D341Med (cell line): ENCODE data around the gene ALPK3.

ENCODE experiments used
- DNase-seq: peaks from one replicate; pipeline ENCODE4 v3.0.0; 2012; ENCODE audit warnings: low spot score

ALPK3 gene

DNA sequence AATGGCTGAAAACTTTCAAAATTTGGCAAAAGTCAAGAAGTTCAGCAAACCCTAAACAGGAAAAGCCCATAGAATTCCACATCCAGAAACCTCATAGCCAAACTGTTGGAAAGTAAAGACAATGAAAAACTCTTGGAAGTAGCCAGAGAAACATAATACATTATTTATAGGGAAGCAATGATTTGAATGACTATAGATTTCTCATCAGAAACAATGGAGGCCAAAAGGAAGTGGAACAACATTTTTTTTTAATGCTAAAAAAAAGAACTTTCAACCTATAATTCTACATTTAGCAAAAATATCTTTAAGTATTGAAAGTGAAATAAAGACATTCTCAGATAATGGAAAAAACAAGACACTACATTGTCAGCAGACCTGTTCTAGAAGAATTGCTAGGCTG lies 30.2 kb downstream of the ALPK3 start:
- no peak for DNase-seq

GRCh38 chr15:84852212-84852611 lies 35.1 kb downstream of the ALPK3 start:
- no peak for DNase-seq

GRCh38 chr15:84855136-84855535 lies 38.0 kb downstream of the ALPK3 start:
- no peak for DNase-seq

GRCh38 chr15:84855765-84856164 lies 38.6 kb downstream of the ALPK3 start:
- DNase-seq = no peak

DNA sequence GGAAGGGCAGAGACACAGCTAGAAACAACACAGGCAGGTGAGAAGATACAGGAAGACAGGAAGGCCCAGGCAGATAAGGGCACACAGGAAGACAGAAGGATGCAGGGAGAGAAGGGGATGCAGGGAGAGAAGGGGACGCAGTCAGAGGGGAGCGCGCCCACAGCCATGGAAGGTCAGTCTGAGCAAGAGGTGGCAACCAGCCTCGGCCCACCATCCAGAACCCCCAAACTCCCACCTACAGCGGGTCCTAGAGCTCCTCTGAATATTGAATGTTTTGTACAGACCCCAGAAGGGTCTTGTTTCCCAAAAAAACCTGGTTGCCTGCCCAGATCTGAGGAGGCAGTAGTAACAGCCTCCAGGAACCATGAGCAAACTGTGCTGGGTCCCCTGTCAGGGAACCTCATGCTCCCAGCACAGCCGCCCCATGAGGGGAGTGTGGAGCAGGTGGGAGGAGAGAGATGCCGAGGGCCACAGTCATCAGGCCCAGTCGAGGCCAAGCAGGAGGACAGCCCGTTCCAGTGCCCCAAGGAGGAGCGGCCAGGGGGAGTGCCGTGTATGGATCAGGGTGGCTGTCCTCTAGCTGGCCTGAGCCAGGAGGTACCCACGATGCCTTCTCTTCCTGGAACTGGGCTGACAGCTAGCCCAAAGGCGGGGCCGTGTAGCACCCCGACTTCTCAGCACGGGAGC lies 39.7 kb downstream of the ALPK3 start:
- DNase-seq = no peak

DNA sequence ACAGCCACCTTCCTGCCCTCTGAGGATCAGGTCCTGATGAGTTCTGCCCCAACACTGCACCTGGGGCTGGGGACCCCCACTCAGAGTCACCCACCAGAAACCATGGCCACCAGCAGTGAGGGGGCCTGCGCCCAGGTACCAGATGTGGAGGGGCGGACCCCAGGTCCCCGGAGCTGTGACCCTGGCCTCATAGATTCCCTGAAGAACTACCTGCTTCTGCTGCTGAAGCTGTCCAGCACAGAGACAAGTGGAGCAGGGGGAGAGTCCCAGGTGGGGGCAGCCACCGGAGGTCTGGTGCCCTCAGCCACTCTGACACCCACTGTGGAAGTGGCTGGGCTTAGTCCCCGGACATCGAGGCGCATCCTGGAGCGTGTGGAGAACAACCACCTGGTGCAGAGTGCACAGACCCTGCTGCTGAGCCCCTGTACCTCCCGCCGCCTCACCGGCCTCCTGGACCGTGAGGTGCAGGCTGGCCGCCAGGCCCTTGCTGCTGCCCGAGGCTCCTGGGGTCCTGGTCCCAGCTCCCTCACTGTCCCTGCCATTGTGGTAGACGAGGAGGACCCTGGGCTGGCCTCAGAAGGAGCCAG lies 40.4 kb downstream of the ALPK3 start:
- no peak for DNase-seq

DNA sequence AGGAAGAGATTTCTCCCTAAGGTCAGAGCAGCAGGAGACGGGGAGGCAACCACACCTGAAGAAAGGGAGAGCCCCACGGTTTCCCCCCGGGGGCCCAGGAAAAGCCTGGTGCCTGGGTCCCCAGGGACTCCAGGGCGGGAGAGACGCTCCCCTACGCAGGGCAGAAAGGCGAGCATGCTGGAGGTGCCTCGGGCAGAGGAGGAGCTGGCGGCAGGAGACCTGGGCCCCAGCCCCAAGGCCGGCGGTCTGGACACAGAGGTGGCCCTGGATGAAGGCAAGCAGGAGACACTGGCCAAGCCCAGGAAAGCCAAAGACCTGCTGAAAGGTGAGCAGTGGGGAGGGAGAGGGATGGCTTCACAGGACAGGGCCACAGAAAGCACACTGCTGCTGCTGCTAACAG lies 41.1 kb downstream of the ALPK3 start:
- DNase-seq = no peak

- DNase-seq = no peak
These were observed 42.0 kb downstream of the ALPK3 start for GRCh38 chr15:84859144-84859543.

DNA sequence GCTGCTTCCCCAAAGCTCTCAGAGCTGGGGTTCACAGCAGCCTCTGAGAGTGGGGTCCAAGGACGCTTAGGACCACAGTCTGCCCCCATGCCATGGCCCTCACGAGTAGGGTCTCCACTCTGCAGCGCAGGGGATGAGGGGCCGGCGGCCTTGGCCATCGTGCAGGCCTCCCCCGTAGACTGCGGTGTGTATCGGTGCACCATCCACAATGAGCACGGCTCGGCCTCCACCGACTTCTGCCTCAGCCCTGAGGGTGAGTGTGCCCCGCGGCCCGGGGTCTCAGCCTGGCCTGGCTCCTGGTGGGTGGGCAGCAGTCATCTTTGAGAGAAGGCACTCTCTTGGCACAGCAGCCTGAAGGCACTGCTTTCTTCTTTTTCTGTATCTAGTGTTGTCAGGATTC lies 42.5 kb downstream of the ALPK3 start:
- DNase-seq = no peak

GRCh38 chr15:84861781-84862180 lies 44.6 kb downstream of the ALPK3 start:
- no peak for DNase-seq

- no peak for DNase-seq
These were observed 45.2 kb downstream of the ALPK3 start for GRCh38 chr15:84862214-84862975.

DNA sequence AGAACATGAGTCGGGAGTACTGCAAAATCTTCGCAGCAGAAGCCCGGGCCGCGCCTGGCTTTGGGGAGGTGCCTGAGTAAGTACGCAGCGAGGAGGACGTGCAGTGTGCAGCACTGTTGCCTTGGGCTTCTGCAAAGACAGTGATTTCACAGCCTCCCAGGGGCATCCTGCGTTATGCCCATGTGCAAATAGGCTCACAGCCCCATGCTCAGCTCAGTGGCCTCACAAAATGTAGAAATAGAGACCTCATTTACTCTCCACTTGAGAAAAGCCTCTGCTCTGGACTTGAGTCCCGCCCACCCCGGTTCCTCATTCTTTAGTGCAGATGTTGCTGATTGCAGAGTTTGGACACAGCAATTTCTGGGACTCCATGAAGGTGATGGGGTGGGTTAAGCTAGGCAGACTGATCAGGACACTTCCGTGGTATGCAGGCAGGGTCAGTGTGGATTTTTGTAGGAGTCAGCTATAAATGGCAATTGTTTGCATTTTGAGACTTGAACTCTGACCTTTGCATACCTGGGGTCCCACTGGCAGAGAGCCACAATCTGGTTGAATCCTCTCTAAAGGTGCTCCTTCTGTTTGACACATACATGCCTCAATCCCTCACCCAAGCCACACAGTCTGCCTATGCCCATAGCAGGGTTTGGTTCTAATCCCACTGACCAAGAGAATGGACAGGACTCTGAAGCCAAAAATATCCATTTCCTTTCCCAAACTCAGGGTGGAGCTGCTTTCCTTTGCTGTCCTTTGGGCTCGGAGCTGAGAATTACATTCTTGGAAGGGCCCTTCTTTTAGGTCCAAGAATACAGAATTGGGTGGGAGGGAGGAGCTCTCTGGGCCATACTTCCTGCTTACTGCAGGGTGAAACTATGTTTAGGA lies 46.6 kb downstream of the ALPK3 start:
- no peak for DNase-seq

DNA sequence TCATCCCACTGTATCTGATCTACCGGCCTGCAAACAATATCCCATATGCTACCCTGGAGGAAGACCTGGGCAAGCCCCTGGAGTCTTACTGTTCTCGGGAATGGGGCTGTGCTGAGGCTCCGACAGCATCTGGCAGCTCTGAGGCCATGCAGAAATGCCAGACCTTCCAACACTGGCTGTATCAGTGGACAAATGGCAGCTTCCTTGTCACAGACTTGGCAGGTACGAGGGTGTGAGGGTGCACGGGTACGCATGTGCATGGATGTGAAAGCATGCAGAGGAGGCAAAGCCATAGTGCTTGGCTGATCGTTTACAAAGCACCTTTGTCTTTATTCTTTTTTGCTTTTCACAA lies 47.3 kb downstream of the ALPK3 start:
- no peak for DNase-seq

DNA sequence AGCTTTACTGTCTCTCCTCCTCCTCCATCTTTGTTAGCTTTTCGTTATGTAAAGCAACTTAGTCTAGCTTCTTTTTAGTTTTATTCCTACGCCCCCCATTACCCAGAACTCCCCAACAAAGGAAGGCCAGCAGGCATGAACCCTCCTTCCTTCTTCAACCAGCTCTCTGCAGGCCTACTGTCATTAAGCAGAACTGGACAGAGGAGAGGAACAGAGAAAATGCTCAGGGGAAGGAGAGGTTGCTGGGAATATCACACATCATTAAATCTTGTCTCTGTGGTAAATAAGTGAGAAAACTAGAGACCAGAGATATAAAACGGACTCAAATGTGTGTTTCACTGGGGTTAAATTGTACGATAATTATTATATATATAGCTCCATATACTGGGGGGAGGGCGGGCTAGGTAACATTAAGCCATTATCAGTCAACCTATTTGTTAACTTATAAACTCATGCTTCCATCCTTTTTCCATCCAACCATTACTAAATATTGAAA lies 48.0 kb downstream of the ALPK3 start:
- DNase-seq = no peak

DNA sequence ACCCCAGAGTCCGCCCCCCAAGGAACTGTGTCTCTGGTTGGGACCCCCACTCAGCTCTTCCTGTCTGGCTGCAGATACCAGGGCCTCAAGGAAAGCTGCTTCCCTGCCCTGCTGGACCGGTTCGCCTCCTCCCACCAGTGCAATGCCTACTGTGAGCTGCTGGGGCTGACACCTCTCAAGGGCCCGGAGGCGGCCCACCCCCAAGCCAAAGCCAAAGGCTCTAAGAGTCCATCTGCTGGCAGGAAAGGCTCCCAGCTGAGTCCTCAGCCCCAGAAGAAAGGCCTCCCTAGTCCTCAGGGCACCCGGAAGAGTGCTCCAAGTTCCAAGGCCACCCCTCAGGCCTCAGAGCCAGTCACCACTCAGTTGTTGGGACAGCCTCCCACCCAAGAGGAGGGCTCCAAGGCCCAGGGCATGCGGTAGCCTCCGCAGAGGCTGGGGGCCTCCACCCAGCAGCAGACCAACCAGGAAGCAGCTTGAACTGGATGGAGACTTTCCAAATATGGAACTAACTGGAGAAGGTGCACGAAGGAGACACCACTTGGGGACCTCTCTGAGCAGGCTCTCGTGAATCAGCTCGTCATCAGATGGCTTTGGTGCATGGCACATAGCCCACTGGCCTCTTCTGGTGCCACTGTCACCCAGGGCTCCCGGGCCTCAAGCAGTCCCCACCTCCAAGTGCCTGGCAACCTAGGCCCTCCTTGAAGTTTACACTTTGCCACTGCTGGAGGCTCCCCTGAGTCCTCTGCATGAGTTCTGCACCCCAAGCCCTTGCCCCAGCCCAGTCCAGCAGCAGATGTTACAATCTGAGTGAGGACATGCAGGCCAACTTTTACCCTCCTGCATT lies 51.1 kb downstream of the ALPK3 start:
- DNase-seq = no peak

GRCh38 chr15:84869510-84869909 lies 52.4 kb downstream of the ALPK3 start:
- no peak for DNase-seq

GRCh38 chr15:84871428-84871985 lies 54.4 kb downstream of the ALPK3 start:
- DNase-seq = no peak

DNA sequence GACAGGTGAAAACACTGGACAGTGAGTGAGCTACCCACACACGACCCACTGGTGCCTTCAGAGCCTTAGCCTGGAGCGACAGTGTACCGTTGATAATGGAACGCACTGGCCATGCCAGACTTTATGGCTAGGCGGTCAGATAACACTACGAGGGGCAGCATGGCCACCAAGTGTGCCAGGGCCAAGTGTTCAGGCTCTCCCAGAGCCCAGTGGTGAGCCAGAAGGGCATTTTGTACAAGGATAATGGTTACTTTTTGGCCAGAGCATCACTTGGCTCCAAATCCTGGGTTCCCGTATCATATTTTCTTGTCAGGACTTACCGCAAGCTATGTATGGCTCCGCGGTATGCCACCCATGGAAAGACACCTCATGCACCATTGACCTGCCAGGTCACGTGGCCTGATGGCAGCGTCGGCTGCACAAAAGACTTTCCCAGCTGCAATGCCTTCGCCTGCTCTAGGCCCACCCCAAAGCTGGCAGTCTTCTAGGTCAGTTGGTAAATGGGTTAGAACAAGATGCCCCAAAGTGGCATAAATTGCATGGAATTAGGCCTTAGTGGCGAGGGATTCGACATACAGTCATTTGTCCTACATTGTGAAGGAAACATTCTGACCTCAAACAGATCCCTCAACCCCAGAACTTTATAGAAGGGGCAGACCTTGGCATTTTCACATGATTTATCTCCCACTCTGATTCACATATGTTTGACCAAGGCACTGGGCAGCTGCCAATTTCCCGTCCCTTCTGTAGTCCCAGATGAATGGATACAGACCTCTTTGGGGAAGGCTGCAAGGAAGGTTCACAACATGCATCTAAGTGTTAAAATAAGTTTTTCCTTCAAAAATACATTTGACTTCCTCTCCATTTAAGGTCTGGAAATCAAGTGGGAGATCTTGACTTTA lies 55.1 kb downstream of the ALPK3 start:
- no peak for DNase-seq

DNA sequence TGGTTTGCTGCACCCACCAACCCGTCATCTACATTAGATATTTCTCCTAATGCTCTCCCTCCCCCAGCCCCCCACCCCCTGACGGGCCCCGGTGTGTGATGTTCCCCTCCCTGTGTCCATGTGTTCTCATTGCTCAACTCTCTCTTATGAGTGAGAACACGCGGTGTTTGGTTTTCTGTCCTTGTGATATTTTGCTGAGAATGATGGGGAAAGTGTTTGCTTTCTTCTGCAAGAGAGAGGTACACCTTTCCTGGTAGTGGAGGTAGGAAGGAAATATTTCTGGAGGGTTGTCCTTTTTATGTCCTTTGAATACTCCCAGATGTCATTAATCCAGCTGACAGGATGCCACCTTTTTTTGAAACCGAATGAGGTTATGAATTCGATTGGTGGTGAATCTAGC lies 56.8 kb downstream of the ALPK3 start:
- no peak for DNase-seq
